CD1c-positive myeloid dendritic cell (primary cell): Measurements from ENCODE around the gene MTR.
A peak's percentile ranks its signal among the peaks of the same experiment; 100 is the strongest.

Experiments used
- DNase-seq: peaks from one replicate; pipeline ENCODE4 v3.0.0-alpha.2; 2016; ENCODE audit errors: extremely low spot score

Gene MTR

GRCh38 chr1:236795035-236795756 is at the start of gene MTR:
Gene MTR (plus strand): TSS chr1:236795292. CDS start chr1:236795704, 412 bp downstream.
- DNase-seq: peak; percentile 98

GRCh38 chr1:236746785-236747184 is 48.3 kb upstream of the MTR start:
- no peak for DNase-seq

- DNase-seq: no peak
Observed at GRCh38 chr1:236747311-236747985, 47.6 kb upstream of the MTR start.

- DNase-seq: no peak
Observed at GRCh38 chr1:236748268-236748870, 46.7 kb upstream of the MTR start.

- DNase-seq: no peak
Observed at GRCh38 chr1:236750928-236751327, 44.2 kb upstream of the MTR start.

- DNase-seq: no peak
Observed at GRCh38 chr1:236751385-236751784, 43.7 kb upstream of the MTR start.

- DNase-seq: no peak
Observed at GRCh38 chr1:236751935-236752334, 43.2 kb upstream of the MTR start.

- no peak for DNase-seq
Observed at GRCh38 chr1:236753516-236753915, 41.6 kb upstream of the MTR start.

- no peak for DNase-seq
Observed at GRCh38 chr1:236753964-236754363, 41.1 kb upstream of the MTR start.

GRCh38 chr1:236754525-236755210 is 40.4 kb upstream of the MTR start:
- DNase-seq: no peak

GRCh38 chr1:236757640-236758039 is 37.5 kb upstream of the MTR start:
- DNase-seq: no peak

GRCh38 chr1:236759252-236759859 is 35.7 kb upstream of the MTR start:
- peak; percentile 62 for DNase-seq

- no peak for DNase-seq
Observed at GRCh38 chr1:236760480-236760879, 34.6 kb upstream of the MTR start.

- no peak for DNase-seq
Observed at GRCh38 chr1:236760986-236761385, 34.1 kb upstream of the MTR start.

- DNase-seq: no peak
Observed at GRCh38 chr1:236761397-236762132, 33.5 kb upstream of the MTR start.

GRCh38 chr1:236762410-236762809 is 32.7 kb upstream of the MTR start:
- peak; percentile 41 for DNase-seq

- DNase-seq: no peak
Observed at GRCh38 chr1:236765831-236766230, 29.3 kb upstream of the MTR start.

GRCh38 chr1:236766506-236766905 is 28.6 kb upstream of the MTR start:
- DNase-seq: no peak

- DNase-seq: no peak
Observed at GRCh38 chr1:236767276-236767675, 27.8 kb upstream of the MTR start.

- no peak for DNase-seq
Observed at GRCh38 chr1:236768601-236769000, 26.5 kb upstream of the MTR start.

- no peak for DNase-seq
Observed at GRCh38 chr1:236773919-236774318, 21.2 kb upstream of the MTR start.
